ENCODE data around the gene OCA2.
"Not testable (repeated sequence)": the region's sequence is repeated elsewhere in the genome, so short reads cannot be mapped to it uniquely, and the experiment has no call there.

The OCA2 gene

DNA sequence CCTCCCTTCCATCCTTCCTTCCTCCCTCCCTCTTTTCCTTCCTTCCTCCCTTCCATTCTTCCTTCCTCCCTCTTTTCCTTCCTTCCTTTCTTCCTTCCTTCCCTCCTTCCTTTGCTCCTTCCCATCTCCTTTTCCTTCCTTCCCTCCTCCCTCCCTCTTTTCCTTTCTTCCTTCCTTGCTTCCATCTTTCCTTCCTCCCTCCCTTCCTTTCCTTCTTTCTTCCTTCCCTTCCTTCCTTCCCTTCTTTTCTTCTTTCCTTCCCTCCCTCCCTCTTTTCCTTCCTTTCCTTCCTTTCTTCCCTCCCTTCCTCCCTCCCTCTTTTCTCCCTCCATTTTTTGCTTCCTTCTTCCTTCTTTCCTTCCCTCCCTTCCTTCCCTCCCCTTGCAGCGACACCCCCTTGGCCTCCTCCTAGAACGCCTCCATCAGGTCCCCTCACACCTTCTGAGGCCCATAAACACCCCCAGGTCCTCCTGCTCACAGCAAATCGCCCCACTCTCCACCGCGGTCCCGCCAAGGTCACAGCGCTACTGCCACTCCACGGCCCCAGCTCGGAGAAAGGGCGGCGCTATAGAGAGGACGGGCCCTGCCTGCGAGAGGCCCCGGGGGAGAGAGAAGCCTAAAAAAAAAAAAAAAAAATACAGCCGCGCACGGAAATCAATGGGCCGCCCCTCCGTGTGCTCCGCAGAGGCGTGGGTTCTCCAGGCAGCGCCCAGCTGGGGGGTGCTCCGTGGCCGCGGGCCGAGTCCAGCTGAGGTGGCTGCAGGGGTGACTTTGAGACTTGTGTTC is 328.2 kb downstream of the OCA2 start:
- no peak for DNase-seq (ENCODE audit: low read depth)

GRCh38 chr15:27770086-27770607 is 329.0 kb downstream of the OCA2 start:
- no peak for DNase-seq (ENCODE audit: low read depth)

GRCh38 chr15:27769652-27770051 is 329.5 kb downstream of the OCA2 start:
- no peak for DNase-seq (ENCODE audit: low read depth)

DNA sequence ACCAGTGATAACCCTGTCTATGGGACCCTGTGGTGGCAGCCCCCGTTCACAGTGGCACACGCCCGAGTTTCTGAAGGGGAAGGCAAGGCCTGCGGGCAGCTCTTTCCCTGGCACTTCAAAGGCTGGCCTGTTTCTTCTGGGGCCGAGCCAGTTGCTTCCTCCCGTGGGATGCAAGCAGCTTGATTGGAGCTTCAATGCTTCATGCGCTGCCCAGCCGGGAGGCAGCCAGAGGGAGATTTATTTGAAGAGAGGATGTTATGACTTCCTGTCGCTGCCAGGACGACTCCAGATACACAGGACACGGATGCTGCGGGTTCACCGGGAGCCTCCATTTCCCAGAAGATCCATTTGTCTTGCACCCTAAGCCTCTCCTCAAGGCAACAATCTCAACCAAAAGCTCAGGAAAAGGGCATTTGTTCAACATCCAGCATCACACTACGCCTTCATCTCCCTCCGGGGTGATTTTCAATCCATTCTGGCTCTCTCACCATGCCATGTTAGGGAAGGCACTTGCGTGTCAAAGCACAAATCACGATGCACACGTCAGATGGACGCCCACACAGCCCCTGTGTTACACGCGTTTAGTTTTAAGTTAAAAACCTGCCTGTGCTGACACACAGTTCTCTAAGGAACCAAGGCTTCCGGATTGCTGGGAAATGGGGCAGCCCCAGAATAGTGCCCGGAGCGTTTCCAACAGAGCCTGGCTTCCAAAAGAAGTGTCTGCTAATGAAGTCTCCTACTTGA is 330.2 kb downstream of the OCA2 start:
- DNase-seq (ENCODE audit: low read depth): no peak

DNA sequence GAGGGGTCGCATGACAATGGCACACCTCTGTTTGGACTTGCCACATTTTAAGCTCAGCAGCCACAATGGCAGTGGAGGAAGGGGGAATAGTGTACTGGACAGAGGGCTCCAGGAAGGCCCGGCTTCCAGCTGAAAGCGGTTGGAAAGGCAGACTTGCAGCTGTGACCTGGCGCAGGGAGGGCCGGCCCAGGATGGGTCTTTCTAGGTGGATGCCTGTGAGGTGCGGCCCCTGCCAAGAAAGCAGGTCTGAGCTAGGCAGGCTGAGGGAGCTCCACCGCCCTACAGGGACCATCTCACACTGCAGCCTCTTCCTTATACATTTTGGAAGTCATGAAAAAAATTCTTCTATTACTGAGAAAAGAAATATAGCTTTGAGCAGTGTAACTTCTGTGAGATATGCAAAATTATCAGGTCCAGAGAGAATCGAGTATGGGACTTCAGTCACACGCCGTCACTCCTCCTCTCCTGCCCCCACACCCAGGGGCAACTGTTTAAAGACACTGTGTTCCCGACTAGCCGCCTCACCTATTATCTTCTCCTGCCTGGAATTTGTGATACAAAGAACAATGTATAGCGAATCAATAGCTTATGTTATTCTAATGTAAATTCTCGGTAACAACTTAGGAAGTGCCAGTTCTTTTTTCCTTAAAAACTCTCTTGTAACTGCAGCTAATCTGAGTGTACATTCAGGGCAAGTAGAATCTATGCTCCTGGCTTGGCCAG is 331.0 kb downstream of the OCA2 start:
- no peak for DNase-seq (ENCODE audit: low read depth)

DNA sequence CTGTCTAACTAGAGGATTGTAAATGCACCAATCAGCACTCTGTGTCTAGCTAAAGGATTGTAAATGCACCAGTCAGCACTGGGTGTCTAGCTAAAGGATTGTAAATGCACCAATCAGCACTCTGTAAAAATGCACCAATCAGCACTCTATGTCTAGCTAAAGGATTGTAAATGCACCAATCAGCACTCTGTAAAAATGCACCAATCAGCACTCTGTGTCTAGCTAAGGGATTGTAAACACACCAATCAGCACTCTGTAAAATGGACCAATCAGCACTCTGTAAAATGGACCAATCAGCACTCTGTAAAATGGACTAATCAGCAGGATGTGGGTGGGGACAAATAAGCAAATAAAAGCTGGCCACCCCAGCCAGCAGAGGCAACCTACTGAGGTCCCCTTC is 331.7 kb downstream of the OCA2 start:
- DNase-seq (ENCODE audit: low read depth): not testable (repeated sequence)

GRCh38 chr15:27764339-27764738 is 334.8 kb downstream of the OCA2 start:
- no peak for DNase-seq (ENCODE audit: low read depth)

DNA sequence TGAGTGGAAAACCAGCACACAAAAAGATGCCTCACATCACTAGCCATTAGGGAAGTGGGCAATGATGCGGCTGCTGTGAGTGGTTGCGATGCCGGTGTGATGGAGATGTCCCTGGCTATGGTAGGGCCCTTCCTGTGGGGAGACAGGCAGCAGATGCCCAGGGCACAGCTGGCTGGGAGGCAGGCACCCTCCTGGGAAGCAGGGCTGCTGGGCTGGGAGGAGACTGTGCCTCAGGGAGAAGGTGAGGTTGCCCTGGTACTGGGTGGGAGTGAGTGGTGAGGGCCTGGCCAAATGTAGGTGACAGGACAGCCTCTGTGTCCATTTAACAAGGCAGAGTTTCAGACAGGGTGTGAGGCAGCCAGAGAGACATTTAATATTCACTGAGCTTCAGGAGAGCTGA is 335.6 kb downstream of the OCA2 start:
- DNase-seq (ENCODE audit: low read depth): no peak

- no peak for DNase-seq (ENCODE audit: low read depth)
These were observed 336.6 kb downstream of the OCA2 start for GRCh38 chr15:27762471-27762870.

- DNase-seq (ENCODE audit: low read depth): no peak
These were observed 342.1 kb downstream of the OCA2 start for GRCh38 chr15:27757052-27757451.

DNA sequence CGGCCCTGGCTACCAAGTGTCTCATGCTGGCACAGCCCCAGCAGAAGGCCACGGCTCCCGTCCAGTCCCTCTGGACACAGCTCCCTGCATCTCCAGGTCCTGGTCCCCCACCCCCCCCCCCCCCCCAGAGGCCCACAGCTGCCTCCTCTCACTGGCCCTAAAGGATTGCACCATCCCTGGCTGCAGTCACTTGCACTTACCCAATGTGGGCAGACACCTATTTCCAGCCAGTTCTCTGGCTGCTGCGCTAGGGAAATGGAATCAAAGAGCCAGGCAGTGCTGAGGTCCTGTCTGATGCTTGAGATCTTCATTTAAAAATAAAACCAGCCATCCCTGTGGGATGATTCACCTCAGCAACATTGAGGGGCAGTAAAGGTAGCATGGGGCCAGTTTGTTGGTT is 346.4 kb downstream of the OCA2 start:
- DNase-seq (ENCODE audit: low read depth): no peak

GRCh38 chr15:27747997-27748396 is 351.1 kb downstream of the OCA2 start:
- DNase-seq (ENCODE audit: low read depth): no peak

GRCh38 chr15:27746401-27746955 is 352.6 kb downstream of the OCA2 start:
- no peak for DNase-seq (ENCODE audit: low read depth)

DNA sequence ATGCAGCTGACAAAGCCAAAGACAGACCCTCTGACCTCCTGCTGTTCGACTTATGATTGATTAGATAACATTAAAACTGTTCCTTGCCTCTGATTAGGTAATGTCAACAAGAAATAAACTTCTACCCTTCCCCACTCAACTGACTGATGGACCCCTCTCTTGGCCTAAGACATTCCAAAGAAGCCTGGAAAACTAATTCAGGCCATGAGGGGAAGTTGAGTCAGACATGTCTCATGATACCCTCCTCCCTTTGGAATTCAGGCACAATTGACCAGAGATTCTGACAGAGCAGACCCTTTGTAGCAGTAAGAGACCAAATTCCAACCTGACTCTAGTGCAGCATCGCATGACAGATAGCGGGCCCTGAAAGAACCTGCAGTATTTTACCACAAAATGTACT is 354.5 kb downstream of the OCA2 start:
- DNase-seq (ENCODE audit: low read depth): no peak

DNA sequence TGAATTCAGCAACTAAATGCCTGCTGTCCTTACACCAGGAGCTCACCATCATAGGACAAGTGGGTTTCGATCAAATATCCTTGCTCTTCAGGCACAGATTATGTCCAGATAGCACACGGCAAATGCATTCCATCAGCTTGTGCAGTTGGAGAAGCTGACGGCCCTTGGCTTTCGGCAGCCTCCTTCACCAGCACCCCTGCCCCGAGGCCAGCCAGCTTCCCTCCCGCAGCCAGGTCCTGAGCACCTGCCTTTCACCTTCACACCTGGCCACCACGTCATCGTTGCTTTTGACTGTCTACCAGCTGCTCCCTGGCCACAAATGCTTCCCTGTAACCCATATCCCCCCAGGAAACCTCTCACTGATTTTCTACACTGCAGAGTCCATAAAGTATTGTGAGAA is 355.5 kb downstream of the OCA2 start:
- DNase-seq (ENCODE audit: low read depth): no peak

DNA sequence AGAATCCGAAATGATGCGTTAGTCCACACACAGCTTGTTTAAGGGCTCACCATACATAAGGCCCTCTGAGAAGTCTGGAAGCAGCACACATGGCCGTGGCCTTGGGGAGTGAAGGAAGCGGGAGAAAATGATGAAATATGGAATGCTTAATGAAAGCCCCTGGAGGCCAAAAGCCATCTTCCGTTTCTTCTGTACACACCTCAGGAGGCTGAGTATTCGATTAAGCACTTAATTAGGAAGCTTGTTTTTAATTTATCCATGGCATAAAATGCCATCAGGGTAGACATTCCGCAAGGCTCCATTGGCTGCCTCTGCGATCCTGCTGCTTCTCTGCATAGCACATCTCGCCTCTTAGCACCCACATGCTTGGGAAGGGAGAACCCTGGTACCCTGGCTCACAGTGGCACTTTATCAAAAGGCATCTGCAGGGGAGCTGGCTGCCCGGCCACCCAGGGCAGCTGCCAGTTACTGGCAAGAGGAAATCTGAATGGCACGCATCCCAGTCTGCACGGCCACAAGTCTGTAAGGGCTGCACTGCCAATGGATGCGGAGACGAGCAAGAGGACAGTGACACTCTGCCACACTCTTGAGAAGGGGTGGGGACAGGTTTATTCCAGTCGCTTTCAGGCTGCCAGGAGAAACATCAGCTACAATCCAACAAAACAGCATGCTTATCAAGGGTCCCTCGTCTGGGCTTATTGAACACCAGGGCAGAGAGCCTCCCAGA is 356.2 kb downstream of the OCA2 start:
- DNase-seq (ENCODE audit: low read depth): no peak

DNA sequence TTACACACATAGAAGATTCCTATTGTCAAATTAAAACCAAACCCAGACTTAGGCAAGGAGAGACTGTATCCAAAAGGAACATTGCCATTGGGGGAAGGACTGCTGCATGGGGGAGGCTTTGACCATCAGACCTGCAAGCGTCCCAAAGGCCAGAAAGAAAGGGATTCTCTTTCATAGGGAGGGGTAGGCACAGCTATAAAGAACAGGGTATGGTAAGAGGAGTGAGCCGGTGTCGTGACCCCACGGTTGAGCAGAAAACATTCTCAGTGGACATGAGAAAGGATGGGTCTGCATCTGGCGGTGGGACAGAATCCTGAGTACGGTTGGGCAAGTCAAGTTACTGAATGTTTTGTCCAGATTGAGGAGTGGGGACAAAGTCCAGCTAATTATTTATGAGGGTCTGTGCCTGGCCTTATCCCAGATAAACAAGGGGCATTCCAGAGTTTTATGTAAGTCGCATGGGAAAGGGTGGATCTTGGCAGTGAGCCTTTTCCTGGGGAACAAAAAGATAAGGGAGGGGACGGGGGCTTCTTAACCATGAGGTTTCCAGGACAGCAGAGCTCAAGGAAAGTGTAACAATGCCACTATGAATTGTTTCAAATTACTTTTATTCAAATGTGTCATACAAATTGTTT is 357.8 kb downstream of the OCA2 start:
- no peak for DNase-seq (ENCODE audit: low read depth)

DNA sequence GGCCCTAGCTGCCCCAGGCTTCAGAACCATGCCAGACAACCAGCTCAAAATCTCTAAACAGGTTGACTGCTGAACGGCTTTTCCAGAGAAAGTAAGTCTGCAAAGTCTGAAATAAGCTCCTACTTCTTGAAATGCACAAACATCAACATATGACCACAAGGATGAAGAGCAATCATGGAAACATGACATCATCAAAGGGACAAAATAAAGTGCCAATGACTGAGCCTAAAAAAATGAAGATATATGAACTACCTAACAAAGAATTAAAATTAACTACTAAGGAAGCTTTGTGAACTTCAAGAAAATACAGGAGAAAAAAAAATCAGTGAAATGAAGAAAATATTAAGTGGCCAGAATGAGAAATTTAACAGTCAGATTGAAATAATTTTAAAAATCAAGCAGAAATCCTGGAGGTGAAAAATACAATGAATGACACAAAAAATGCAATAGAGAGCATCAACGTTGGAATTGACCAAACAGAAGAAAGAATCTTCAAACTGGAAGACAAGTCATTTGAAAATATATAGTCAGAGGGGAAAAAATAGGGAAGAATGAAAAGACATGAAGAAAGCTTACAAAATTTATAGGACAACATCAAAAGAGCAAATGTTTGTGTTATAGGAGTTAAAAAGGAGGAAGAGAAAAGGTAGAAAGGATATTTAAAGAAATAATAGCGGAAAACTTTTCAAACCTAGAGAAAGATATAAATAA is 364.2 kb downstream of the OCA2 start:
- DNase-seq (ENCODE audit: low read depth): no peak

- DNase-seq (ENCODE audit: low read depth): no peak
These were observed 367.3 kb downstream of the OCA2 start for GRCh38 chr15:27731776-27732175.

GRCh38 chr15:27730868-27731267 is 368.2 kb downstream of the OCA2 start:
- no peak for DNase-seq (ENCODE audit: low read depth)
